ENCODE results near the gene CREG1. TPM values are rescaled to one million over a fixed set of nuclear protein-coding genes. Genes with fewer than 3 reads are reported as not detected.
"Not testable (repeated sequence)": the region's sequence is repeated elsewhere in the genome, so short reads cannot be mapped to it uniquely, and the experiment has no call there.

The CREG1 gene
- polyA plus RNA-seq, 1 experiment = 27.5 TPM

DNA sequence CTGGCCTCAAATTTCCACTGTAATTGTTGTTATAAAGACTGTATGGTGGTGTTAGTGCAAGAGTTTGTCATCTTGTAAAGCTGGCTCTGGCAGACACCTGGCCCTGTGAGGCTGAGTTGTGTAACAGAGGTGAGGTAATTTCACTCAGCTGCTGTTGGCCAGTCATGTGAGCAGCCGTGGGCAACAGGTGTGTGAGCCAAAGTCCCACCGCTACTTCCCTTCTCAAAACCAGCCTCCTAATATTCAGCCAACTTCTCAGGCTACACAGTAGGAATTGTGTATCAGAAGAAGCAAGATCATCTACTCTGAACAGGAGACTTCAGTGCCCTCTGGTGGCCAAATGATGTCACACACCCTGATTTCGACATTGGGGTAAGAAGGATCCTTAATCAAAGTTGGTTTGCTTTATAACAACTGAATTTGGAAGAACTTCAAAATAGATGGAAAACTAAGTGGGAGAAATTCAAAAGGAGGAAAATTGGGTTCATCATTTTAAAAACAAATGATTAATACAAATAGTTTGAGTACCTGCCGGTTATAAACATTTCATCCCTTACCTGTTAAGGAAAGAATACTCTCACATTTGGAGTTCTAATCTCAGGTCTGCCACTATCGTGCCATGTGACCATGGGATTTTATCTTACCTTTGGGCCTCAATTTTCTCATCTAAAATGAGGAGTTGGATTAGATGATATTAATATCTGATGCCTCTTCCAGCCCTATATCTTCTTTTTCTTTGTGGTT is 2.6 kb upstream of the CREG1 start:
- TF ChIP-seq CTCF (IDR thresholded peaks at IDR 0.05; ENCODE audit: insufficient read depth, low read depth, low read length) = peak; percentile 87
- ChIA-PET POLR2A (no interaction called here), CTCF (interaction anchor here (0.6 to 2.8 kb wide), 20 partner anchors 8 to 1899 kb away, joined by 3 to 19 read pairs (median 4); partner anchors contain the start of gene POU2F1)
- H3K27me3 ChIP-seq (ENCODE audit: control insufficient read depth, insufficient read depth, low read length) = 0 out of 2 replicates have a peak, but pooled peaks cover 1% of the 10 kb centered on the region
- no peak overlapping the region for H3K4me3 ChIP-seq (ENCODE audit: low read depth, low read length)
- no peak for DNase-seq (ENCODE audit: low read depth)
- no peaks in the 10 kb centered on the region for H3K36me3 ChIP-seq (ENCODE audit: control insufficient read depth, insufficient read depth, low read length)

- CTCF ChIA-PET = interaction anchor here (0.8 to 2.8 kb wide), 12 partner anchors 9 to 335 kb away, joined by 3 to 19 read pairs (median 4); partner anchors contain the start of gene POU2F1
- H3K4me3 ChIP-seq (ENCODE audit: low read depth, low read length); H3K27me3 ChIP-seq (ENCODE audit: control insufficient read depth, insufficient read depth, low read length); DNase-seq (ENCODE audit: low read depth); POLR2A ChIA-PET; H3K36me3 ChIP-seq (ENCODE audit: control insufficient read depth, insufficient read depth, low read length): not testable (repeated sequence)
Observed at GRCh38 chr1:167555072-167555471, 1.5 kb upstream of the CREG1 start.

DNA sequence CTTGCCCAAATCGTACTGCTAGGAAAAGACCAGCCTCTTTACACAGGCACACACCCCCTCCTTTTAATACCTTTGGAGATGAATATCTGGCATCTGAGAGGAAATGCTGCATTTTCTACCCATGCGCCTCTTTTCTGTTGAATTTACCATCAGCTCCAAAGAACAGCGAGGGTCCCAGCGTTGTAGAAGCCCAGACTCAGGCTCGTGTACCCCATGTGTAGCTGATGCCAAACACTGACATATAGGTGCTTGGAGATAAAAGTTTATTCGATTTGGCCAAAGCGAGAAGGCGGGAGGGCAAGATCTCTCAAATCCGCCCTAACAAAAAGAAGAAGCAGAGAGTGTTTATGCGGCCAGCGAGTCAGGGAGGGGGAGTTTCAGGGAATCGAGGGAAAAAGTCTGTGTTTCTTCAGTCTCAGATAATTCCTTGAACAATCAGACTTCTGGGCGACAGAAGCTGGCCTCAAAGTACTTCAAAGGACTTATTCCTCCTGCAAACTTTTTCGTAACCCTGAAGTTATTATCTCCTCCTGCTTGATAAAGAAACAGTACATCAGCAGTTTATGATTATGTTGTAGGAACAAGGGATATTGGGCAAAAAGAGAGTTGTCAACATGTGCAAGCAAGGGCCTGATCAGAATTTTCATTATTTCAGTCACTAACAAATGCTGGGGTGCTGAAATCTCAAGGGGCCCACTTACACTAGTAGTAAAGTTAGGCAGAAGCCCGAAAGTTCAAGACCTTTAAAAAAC is 642 bp upstream of the CREG1 start:
- H3K4me3 ChIP-seq (ENCODE audit: low read depth, low read length) = peak overlapping the region; percentile 67
- ChIA-PET CTCF (interaction anchor here (0.6 to 3.7 kb wide), 9 partner anchors 10 to 247 kb away, joined by 3 to 26 read pairs (median 4); no protein-coding TSS in a partner anchor), POLR2A (interaction anchor here (0.9 kb wide), 1 partner anchor 10 kb away, joined by 3 read pairs; no protein-coding TSS in a partner anchor)
- H3K27me3 ChIP-seq (ENCODE audit: control insufficient read depth, insufficient read depth, low read length) = no peaks in the 10 kb centered on the region
- no peak for DNase-seq (ENCODE audit: low read depth)
- no peak for TF ChIP-seq CTCF (IDR thresholded peaks at IDR 0.05; ENCODE audit: insufficient read depth, low read depth, low read length)
- H3K36me3 ChIP-seq (ENCODE audit: control insufficient read depth, insufficient read depth, low read length) = no peaks in the 10 kb centered on the region

DNA sequence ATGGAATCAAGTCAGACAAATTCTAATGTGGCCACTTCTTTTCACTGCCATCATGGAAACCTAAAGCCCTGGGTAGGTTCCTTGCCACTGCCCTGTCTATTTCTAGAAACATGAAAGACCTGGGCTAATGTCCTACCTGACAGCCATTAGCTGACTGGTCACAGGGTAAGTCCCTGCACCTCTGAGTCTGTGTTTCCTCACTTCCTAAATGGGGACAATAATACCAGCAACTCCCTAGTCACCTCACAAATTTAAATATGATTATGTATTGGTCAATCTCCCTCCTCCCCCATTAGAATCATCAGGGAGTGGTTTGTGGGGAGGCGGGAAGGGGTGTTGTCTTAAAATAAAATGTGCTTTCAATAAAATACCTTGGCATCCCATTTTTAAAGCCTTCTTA is 2.2 kb downstream of the CREG1 start:
- Histone ChIP-seq H3K36me3 (ENCODE audit: control insufficient read depth, insufficient read depth, low read length) (no peaks in the 10 kb centered on the region), H3K4me3 (ENCODE audit: low read depth, low read length) (no peak overlapping the region), H3K27me3 (ENCODE audit: control insufficient read depth, insufficient read depth, low read length) (no peaks in the 10 kb centered on the region)
- TF ChIP-seq CTCF (IDR thresholded peaks at IDR 0.05; ENCODE audit: insufficient read depth, low read depth, low read length) = no peak
- ChIA-PET POLR2A (no interaction called here), CTCF (interaction anchor here (3.3 to 3.7 kb wide), 2 partner anchors 11 to 18 kb away, joined by 21 to 26 read pairs; no protein-coding TSS in a partner anchor)
- DNase-seq (ENCODE audit: low read depth) = no peak

DNA sequence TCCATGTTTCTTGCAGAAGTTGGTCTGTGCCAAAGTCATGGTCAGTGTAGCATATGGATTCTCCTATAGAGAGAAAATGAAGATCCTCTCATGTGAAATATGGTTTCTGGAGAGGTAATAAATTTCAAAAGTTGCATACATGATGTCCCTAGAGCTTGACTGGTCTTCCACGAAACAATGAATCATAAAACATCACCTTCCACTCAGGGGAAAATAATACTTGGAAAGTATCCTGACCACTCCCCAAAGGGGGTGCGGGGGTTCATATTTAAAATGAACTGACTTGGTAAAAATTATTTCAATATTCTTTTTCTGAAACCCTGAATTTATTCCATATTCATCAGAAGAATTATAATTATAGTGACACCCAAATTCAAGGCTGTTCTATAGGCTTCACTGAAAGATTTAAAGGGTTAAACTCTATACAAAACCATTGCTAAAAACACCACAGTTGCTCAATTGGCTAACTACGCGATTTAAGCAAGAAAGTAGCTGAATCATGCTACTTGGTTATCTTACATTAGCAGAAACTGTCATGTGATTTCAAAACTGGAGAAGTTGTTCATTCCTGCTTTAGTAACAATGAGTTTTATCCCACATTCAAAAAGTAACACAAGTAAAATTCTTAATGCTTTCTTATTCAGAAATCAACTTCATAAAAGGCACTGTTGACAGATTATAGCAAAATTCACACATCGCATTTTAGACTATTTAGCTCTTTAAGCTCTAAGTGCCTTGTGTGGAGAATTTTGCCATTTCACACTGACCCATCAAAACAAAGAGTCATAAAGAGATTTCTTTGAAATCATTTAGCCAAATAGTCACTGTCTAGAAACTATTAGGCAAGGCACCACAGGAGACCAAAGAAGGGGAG is 5.3 kb downstream of the CREG1 start:
- POLR2A ChIA-PET = interaction anchor here (0.6 kb wide), 1 partner anchor 691 kb away, joined by 4 read pairs; no protein-coding TSS in a partner anchor
- no peak overlapping the region for H3K4me3 ChIP-seq (ENCODE audit: low read depth, low read length)
- CTCF ChIA-PET = interaction anchor here (2.4 to 2.7 kb wide), 2 partner anchors 8 to 15 kb away, joined by 18 to 22 read pairs; no protein-coding TSS in a partner anchor
- TF ChIP-seq CTCF (IDR thresholded peaks at IDR 0.05; ENCODE audit: insufficient read depth, low read depth, low read length) = no peak
- DNase-seq (ENCODE audit: low read depth) = no peak
- H3K27me3 ChIP-seq (ENCODE audit: control insufficient read depth, insufficient read depth, low read length) = no peaks in the 10 kb centered on the region
- H3K36me3 ChIP-seq (ENCODE audit: control insufficient read depth, insufficient read depth, low read length) = no peaks in the 10 kb centered on the region

All from BJ (cell line).